GM23338 (cell line): ENCODE measurements around the gene CD79A. TPM values are rescaled to one million over a fixed set of nuclear protein-coding genes. Genes with fewer than 3 reads are reported as not detected.

Source experiments
- ATAC-seq: fragments of 200-7000 bp; cut with Tn5 transposase; 3 replicates; pipeline ENCODE4 v1.9.1; 2020
- DNase-seq: peaks from one replicate; pipeline ENCODE4 v3.0.0-alpha.2; 2015; ENCODE audit warnings: low spot score
- H2AFZ ChIP-seq: fragments of 200-600 bp; sonication (generic); 2 replicates; pipeline ENCODE4 v1.8.0; 2016; ENCODE audit warnings: antibody characterized with exemption, mild to moderate bottlenecking, moderate library complexity
- H3F3A ChIP-seq: fragments of 200-600 bp; sonication (generic); replicated peaks from 2 replicates; pipeline ENCODE4 v1.8.0; 2017; ENCODE audit warnings: antibody characterized with exemption, mixed run types, low read depth
- H3K27ac ChIP-seq: fragments of 200-600 bp; sonication (generic); 2 replicates; pipeline ENCODE4 v1.6.1; 2016; ENCODE audit warnings: low read depth
- H3K27me3 ChIP-seq: fragments of 200-600 bp; sonication (generic); 2 replicates; pipeline ENCODE4 v1.8.0; 2016; ENCODE audit warnings: mild to moderate bottlenecking, mixed run types, moderate library complexity; ENCODE audit not compliant: insufficient read depth
- H3K36me3 ChIP-seq: fragments of 200-600 bp; sonication (generic); 2 replicates; pipeline ENCODE4 v1.8.0; 2016; ENCODE audit warnings: mild to moderate bottlenecking; ENCODE audit not compliant: insufficient read depth
- H3K4me1 ChIP-seq: fragments of 200-600 bp; sonication (generic); 2 replicates; pipeline ENCODE4 v1.8.0; 2016; ENCODE audit warnings: mild to moderate bottlenecking, moderate library complexity; ENCODE audit not compliant: insufficient read depth
- H3K4me2 ChIP-seq: fragments of 200-600 bp; sonication (generic); 2 replicates; pipeline ENCODE4 v1.7.1; 2017; ENCODE audit warnings: mixed run types
- H3K4me3 ChIP-seq: fragments of 200-600 bp; sonication (generic); 2 replicates; pipeline ENCODE4 v1.6.1; 2016; ENCODE audit warnings: mixed run types
- H3K79me2 ChIP-seq: fragments of 200-600 bp; sonication (generic); replicated peaks from 2 replicates; pipeline ENCODE4 v1.8.0; 2017; ENCODE audit warnings: mild to moderate bottlenecking; ENCODE audit not compliant: insufficient read depth
- H3K9me2 ChIP-seq: fragments of 200-600 bp; sonication (generic); 2 replicates; pipeline ENCODE4 v1.8.0; 2017; ENCODE audit not compliant: insufficient read depth
- H4K20me1 ChIP-seq: fragments of 200-600 bp; sonication (generic); replicated peaks from 2 replicates; pipeline ENCODE4 v1.8.0; 2017; ENCODE audit warnings: mild to moderate bottlenecking; ENCODE audit not compliant: insufficient read depth
- H3K27ac Mint-ChIP-seq: 2 replicates; pipeline ENCODE4 v1.8.0; 2020; ENCODE audit warnings: inconsistent platforms, mild to moderate bottlenecking, moderate library complexity, mixed read lengths
- H3K27me3 Mint-ChIP-seq: 3 replicates; pipeline ENCODE4 v1.8.0; 2022; ENCODE audit warnings: low read depth, mild to moderate bottlenecking, moderate library complexity, mixed read lengths, inconsistent platforms; ENCODE audit not compliant: insufficient read depth, poor library complexity
- H3K36me3 Mint-ChIP-seq: 3 replicates; pipeline ENCODE4 v1.8.0; 2021; ENCODE audit warnings: low read depth, mild to moderate bottlenecking, inconsistent platforms, moderate library complexity, mixed read lengths
- H3K4me1 Mint-ChIP-seq: 3 replicates; pipeline ENCODE4 v1.8.0; 2020; ENCODE audit warnings: mild to moderate bottlenecking, inconsistent platforms, mixed read lengths
- H3K4me3 Mint-ChIP-seq: 3 replicates; pipeline ENCODE4 v1.8.0; 2021; ENCODE audit warnings: moderate library complexity, mild to moderate bottlenecking, inconsistent platforms, mixed read lengths
- H3K9me3 Mint-ChIP-seq: 3 replicates; pipeline ENCODE4 v1.8.0; 2020; ENCODE audit warnings: moderate library complexity, mild to moderate bottlenecking, inconsistent platforms, mixed read lengths
- CREB1 ChIP-seq: fragments of 250-450 bp; sonication (Bioruptor Pico); IDR thresholded peaks from 2 replicates; pipeline ENCODE4 v1.5.0; 2020; ENCODE audit warnings: low read depth, mild to moderate bottlenecking, moderate library complexity
- EZH2 ChIP-seq: fragments of 200-600 bp; sonication (generic); IDR thresholded peaks from one replicate; pipeline ENCODE4 v1.8.0; 2017; ENCODE audit warnings: antibody characterized with exemption, mild to moderate bottlenecking, low read depth; ENCODE audit not compliant: unreplicated experiment
- EZH2phosphoT487 ChIP-seq: fragments of 200-600 bp; sonication (generic); IDR thresholded peaks from one replicate; pipeline ENCODE4 v1.8.1; 2018; ENCODE audit warnings: antibody characterized with exemption; ENCODE audit not compliant: unreplicated experiment
- REST ChIP-seq: IDR thresholded peaks from one replicate; pipeline ENCODE4 v1.6.1; 2018; ENCODE audit warnings: antibody characterized with exemption; ENCODE audit not compliant: unreplicated experiment
- ZNF331 ChIP-seq: fragments of 250-450 bp; sonication (Bioruptor Pico); IDR thresholded peaks from 2 replicates; pipeline ENCODE4 v1.5.0; 2020; ENCODE audit warnings: low read depth, mild to moderate bottlenecking, moderate library complexity
- polyA plus RNA-seq: library from polyadenylated mRNA; unstranded; fragments of >200 nt; fragmentation: Nextera tagmentation; extraction: Ambion mirVana; gene quantifications from 2 replicates; pipeline ENCODE4 v1.2.1, GENCODE V29; 2016
- total RNA-seq: library from RNA; depleted of rRNA; stranded (reverse); fragments of >200 nt; shearing (Covaris generic); gene quantifications from 2 replicates; pipeline ENCODE4 v1.2.3, GENCODE V29; 2014
- TF ChIP-seq, protein P1 (sequence below): fragments of 250-450 bp; sonication (Bioruptor Pico); IDR thresholded peaks from 2 replicates; pipeline ENCODE4 v1.5.0; 2020; ENCODE audit warnings: mild to moderate bottlenecking, moderate library complexity

CD79A gene
- total and polyA plus RNA-seq, 2 experiments from 2014 or later: 0.27 TPM; not detected in 1

GRCh38 chr19:41910240-41910991, 33.3 kb downstream of the CD79A start (continued):
- TF ChIP-seq, protein P1, sequence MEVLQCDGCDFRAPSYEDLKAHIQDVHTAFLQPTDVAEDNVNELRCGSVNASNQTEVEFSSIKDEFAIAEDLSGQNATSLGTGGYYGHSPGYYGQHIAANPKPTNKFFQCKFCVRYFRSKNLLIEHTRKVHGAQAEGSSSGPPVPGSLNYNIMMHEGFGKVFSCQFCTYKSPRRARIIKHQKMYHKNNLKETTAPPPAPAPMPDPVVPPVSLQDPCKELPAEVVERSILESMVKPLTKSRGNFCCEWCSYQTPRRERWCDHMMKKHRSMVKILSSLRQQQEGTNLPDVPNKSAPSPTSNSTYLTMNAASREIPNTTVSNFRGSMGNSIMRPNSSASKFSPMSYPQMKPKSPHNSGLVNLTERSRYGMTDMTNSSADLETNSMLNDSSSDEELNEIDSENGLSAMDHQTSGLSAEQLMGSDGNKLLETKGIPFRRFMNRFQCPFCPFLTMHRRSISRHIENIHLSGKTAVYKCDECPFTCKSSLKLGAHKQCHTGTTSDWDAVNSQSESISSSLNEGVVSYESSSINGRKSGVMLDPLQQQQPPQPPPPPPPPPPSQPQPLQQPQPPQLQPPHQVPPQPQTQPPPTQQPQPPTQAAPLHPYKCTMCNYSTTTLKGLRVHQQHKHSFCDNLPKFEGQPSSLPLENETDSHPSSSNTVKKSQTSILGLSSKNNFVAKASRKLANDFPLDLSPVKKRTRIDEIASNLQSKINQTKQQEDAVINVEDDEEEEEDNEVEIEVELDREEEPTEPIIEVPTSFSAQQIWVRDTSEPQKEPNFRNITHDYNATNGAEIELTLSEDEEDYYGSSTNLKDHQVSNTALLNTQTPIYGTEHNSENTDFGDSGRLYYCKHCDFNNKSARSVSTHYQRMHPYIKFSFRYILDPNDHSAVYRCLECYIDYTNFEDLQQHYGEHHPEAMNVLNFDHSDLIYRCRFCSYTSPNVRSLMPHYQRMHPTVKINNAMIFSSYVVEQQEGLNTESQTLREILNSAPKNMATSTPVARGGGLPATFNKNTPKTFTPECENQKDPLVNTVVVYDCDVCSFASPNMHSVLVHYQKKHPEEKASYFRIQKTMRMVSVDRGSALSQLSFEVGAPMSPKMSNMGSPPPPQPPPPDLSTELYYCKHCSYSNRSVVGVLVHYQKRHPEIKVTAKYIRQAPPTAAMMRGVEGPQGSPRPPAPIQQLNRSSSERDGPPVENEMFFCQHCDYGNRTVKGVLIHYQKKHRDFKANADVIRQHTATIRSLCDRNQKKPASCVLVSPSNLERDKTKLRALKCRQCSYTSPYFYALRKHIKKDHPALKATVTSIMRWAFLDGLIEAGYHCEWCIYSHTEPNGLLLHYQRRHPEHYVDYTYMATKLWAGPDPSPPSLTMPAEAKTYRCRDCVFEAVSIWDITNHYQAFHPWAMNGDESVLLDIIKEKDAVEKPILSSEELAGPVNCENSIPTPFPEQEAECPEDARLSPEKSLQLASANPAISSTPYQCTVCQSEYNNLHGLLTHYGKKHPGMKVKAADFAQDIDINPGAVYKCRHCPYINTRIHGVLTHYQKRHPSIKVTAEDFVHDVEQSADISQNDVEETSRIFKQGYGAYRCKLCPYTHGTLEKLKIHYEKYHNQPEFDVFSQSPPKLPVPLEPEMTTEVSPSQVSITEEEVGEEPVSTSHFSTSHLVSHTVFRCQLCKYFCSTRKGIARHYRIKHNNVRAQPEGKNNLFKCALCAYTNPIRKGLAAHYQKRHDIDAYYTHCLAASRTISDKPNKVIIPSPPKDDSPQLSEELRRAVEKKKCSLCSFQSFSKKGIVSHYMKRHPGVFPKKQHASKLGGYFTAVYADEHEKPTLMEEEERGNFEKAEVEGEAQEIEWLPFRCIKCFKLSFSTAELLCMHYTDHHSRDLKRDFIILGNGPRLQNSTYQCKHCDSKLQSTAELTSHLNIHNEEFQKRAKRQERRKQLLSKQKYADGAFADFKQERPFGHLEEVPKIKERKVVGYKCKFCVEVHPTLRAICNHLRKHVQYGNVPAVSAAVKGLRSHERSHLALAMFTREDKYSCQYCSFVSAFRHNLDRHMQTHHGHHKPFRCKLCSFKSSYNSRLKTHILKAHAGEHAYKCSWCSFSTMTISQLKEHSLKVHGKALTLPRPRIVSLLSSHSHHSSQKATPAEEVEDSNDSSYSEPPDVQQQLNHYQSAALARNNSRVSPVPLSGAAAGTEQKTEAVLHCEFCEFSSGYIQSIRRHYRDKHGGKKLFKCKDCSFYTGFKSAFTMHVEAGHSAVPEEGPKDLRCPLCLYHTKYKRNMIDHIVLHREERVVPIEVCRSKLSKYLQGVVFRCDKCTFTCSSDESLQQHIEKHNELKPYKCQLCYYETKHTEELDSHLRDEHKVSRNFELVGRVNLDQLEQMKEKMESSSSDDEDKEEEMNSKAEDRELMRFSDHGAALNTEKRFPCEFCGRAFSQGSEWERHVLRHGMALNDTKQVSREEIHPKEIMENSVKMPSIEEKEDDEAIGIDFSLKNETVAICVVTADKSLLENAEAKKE: no peak

- H3K9me2 ChIP-seq: no peaks in the 10 kb centered on the region
- peak overlapping the region; percentile 67 for H3K4me3 Mint-ChIP-seq
- ATAC-seq: no peak
- peaks cover 16% of the 10 kb centered on the region for H3K4me1 Mint-ChIP-seq
- H3K9me3 Mint-ChIP-seq: 0 out of 3 replicates have a peak, but pooled peaks cover 3% of the 10 kb centered on the region
- no peaks in the 10 kb centered on the region for H3K79me2 ChIP-seq
- DNase-seq: no peak
- H3K4me3 ChIP-seq: no peak overlapping the region
- H3K4me2 ChIP-seq: no peak overlapping the region
- H4K20me1 ChIP-seq: no peaks in the 10 kb centered on the region; the same call in 1 of the 2 replicates
- peaks cover 1% of the 10 kb centered on the region; the same call in 1 of the 2 replicates for H3K36me3 ChIP-seq
- H2AFZ ChIP-seq: no peak overlapping the region
- peaks cover 5% of the 10 kb centered on the region; the same call in 1 of the 2 replicates for H3K4me1 ChIP-seq
- no peak overlapping the region for H3K27ac Mint-ChIP-seq
- H3K36me3 Mint-ChIP-seq: peaks cover 3% of the 10 kb centered on the region; the same call in 1 of the 3 replicates
- TF ChIP-seq EZH2phosphoT487 (no peak), REST (no peak), EZH2 (peak; percentile 49), CREB1 (CRISPR knock-in tag) (no peak), ZNF331 (CRISPR knock-in tag) (no peak)
- H3F3A ChIP-seq: 0 out of 2 replicates have a peak, but pooled peaks cover 1% of the 10 kb centered on the region
- no peak overlapping the region for H3K27ac ChIP-seq
- peaks cover 54% of the 10 kb centered on the region for H3K27me3 Mint-ChIP-seq
- H3K27me3 ChIP-seq: peaks cover 76% of the 10 kb centered on the region
Measured at GRCh38 chr19:41910992-41911888, 34.2 kb downstream of the CD79A start.
